Measurements from ENCODE around the gene RASGRF2.

Gene RASGRF2

DNA sequence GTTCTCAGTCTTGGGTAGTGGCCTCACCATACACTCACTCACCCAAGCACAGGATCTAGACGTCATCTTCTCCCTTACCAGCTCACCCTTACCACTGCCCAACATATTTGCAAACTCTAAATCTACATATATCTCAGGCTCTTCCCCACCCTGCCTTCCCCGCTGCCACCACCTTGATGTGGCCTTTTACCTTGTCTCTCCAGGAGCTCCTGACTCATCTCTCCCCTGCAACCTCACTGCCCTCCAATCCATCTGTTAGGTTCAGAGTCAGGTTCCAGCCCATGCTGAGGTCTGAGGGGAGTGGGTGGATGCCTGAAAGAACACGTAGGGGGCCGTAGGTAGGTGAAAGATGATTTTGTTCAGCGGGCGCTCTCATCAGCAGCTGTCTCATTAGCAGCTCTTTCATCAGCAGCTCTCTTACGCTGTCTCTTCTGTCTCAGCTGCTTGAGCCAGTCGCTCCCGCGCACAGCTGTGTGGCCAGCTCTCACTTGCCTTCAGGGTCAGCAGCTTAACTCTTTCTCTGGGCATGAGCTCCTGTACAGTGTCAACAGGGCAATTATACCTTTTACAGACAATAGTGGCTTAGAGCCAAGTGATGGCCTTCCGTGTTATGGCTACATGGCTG, 249.8 kb downstream of the RASGRF2 start:
- TF ChIP-seq, protein P1, sequence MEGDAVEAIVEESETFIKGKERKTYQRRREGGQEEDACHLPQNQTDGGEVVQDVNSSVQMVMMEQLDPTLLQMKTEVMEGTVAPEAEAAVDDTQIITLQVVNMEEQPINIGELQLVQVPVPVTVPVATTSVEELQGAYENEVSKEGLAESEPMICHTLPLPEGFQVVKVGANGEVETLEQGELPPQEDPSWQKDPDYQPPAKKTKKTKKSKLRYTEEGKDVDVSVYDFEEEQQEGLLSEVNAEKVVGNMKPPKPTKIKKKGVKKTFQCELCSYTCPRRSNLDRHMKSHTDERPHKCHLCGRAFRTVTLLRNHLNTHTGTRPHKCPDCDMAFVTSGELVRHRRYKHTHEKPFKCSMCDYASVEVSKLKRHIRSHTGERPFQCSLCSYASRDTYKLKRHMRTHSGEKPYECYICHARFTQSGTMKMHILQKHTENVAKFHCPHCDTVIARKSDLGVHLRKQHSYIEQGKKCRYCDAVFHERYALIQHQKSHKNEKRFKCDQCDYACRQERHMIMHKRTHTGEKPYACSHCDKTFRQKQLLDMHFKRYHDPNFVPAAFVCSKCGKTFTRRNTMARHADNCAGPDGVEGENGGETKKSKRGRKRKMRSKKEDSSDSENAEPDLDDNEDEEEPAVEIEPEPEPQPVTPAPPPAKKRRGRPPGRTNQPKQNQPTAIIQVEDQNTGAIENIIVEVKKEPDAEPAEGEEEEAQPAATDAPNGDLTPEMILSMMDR (IDR thresholded peaks at IDR 0.05; ENCODE audit: low read depth, low read length, missing control alignments), result no peak
- Histone ChIP-seq H3K4me3 (ENCODE audit: low read depth, low read length) (no peak overlapping the region), H3K36me3 (replicated peaks) (no peaks in the 10 kb centered on the region), H3K27ac (no peak overlapping the region), H3K27me3 (replicated peaks) (no peaks in the 10 kb centered on the region)
- no peak for DNase-seq
- in situ Hi-C loops (cut with HindIII; ENCODE audit: low pct_ligation_motif_present, low sequenced_read_pairs), result no loop called here

- TF ChIP-seq, protein P1 (IDR thresholded peaks at IDR 0.05; ENCODE audit: low read depth, low read length, missing control alignments), result no peak
- no peak for DNase-seq
Observed at GRCh38 chr5:81212211-81212751, 252.1 kb downstream of the RASGRF2 start.

DNA sequence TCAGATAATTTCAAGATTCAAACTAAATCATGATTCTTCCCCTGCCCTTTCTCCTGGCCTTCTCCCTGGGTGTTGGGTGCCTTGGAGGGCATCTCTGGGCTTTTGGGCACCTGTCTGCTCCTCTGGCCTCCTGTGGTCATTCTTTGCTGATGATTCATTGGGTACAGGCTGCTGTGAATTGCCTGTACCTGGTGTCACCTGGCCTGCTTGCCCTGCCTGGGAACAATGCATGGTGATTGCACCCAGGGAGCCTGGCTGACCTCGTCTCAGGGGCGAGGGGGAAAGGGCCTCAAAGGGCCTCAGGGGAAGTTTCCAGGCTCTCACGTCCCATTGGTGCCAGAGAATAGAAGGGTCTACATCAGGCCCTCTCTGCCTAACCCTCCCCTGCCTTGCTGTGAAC, 252.9 kb downstream of the RASGRF2 start:
- Histone ChIP-seq H3K4me3 (ENCODE audit: low read depth, low read length) (no peak overlapping the region), H3K27ac (no peak overlapping the region), H3K36me3 (replicated peaks) (no peaks in the 10 kb centered on the region), H3K27me3 (replicated peaks) (no peaks in the 10 kb centered on the region)
- TF ChIP-seq, protein P1 (IDR thresholded peaks at IDR 0.05; ENCODE audit: low read depth, low read length, missing control alignments), result no peak
- in situ Hi-C loops (cut with HindIII; ENCODE audit: low pct_ligation_motif_present, low sequenced_read_pairs), result no loop called here
- no peak for DNase-seq

More at GRCh38 chr5:81212211-81212751, 252.1 kb downstream of the RASGRF2 start:
- Histone ChIP-seq H3K27me3 (replicated peaks) (no peaks in the 10 kb centered on the region), H3K36me3 (replicated peaks) (no peaks in the 10 kb centered on the region), H3K4me3 (ENCODE audit: low read depth, low read length) (no peak overlapping the region), H3K27ac (no peak overlapping the region)
- in situ Hi-C loops (cut with HindIII; ENCODE audit: low pct_ligation_motif_present, low sequenced_read_pairs), result no loop called here

- Histone ChIP-seq H3K4me3 (ENCODE audit: low read depth, low read length) (no peak overlapping the region), H3K36me3 (replicated peaks) (no peaks in the 10 kb centered on the region), H3K27ac (no peak overlapping the region), H3K27me3 (replicated peaks) (no peaks in the 10 kb centered on the region)
- in situ Hi-C loops (cut with HindIII; ENCODE audit: low pct_ligation_motif_present, low sequenced_read_pairs), result no loop called here
- no peak for DNase-seq
- TF ChIP-seq, protein P1 (IDR thresholded peaks at IDR 0.05; ENCODE audit: low read depth, low read length, missing control alignments), result no peak
Observed at GRCh38 chr5:81214848-81215247, 254.7 kb downstream of the RASGRF2 start.

GRCh38 chr5:81216152-81216551, 256.0 kb downstream of the RASGRF2 start:
- in situ Hi-C loops (cut with HindIII; ENCODE audit: low pct_ligation_motif_present, low sequenced_read_pairs), result no loop called here
- no peak for DNase-seq
- Histone ChIP-seq H3K27ac (no peak overlapping the region), H3K27me3 (replicated peaks) (no peaks in the 10 kb centered on the region), H3K36me3 (replicated peaks) (no peaks in the 10 kb centered on the region), H3K4me3 (ENCODE audit: low read depth, low read length) (no peak overlapping the region)
- TF ChIP-seq, protein P1 (IDR thresholded peaks at IDR 0.05; ENCODE audit: low read depth, low read length, missing control alignments), result no peak

- no peak overlapping the region for H3K4me3 ChIP-seq (ENCODE audit: low read depth, low read length)
- H3K27me3 ChIP-seq (replicated peaks), result no peaks in the 10 kb centered on the region
- H3K27ac ChIP-seq, result no peak overlapping the region
- DNase-seq, result no peak
- in situ Hi-C loops (cut with HindIII; ENCODE audit: low pct_ligation_motif_present, low sequenced_read_pairs), result no loop called here
- H3K36me3 ChIP-seq (replicated peaks), result no peaks in the 10 kb centered on the region
- TF ChIP-seq, protein P1 (IDR thresholded peaks at IDR 0.05; ENCODE audit: low read depth, low read length, missing control alignments), result no peak
Observed at GRCh38 chr5:81219389-81219788, 259.2 kb downstream of the RASGRF2 start.

Data from brain microvascular endothelial cell (primary cell).